GM21390 (cell line): Measurements from ENCODE around the gene ARHGAP22.

Experiments
- ATAC-seq: cut with Tn5 transposase; IDR thresholded peaks from one replicate; pipeline ENCODE4 v1.9.1; 2021; ENCODE audit not compliant: unreplicated experiment

ARHGAP22 gene

GRCh38 chr10:48535416-48536155 is 69.3 kb downstream of the ARHGAP22 start:
- no peak for ATAC-seq

- ATAC-seq, result no peak
These were observed 70.7 kb downstream of the ARHGAP22 start for GRCh38 chr10:48533951-48534720.

- no peak for ATAC-seq
These were observed 71.3 kb downstream of the ARHGAP22 start for GRCh38 chr10:48533540-48533939.

- ATAC-seq, result no peak
These were observed 73.4 kb downstream of the ARHGAP22 start for GRCh38 chr10:48531486-48531885.

GRCh38 chr10:48529331-48529730 is 75.5 kb downstream of the ARHGAP22 start:
- ATAC-seq, result no peak

- no peak for ATAC-seq
These were observed 77.1 kb downstream of the ARHGAP22 start for GRCh38 chr10:48527756-48528155.

- ATAC-seq, result no peak
These were observed 77.9 kb downstream of the ARHGAP22 start for GRCh38 chr10:48526846-48527505.

- ATAC-seq, result no peak
These were observed 78.7 kb downstream of the ARHGAP22 start for GRCh38 chr10:48526011-48526821.

GRCh38 chr10:48525113-48525512 is 79.8 kb downstream of the ARHGAP22 start:
- ATAC-seq, result no peak

- no peak for ATAC-seq
These were observed 80.8 kb downstream of the ARHGAP22 start for GRCh38 chr10:48523820-48524758.

GRCh38 chr10:48523212-48523819 is 81.6 kb downstream of the ARHGAP22 start:
- no peak for ATAC-seq

GRCh38 chr10:48522011-48522765 is 82.7 kb downstream of the ARHGAP22 start:
- ATAC-seq, result no peak

GRCh38 chr10:48520594-48520993 is 84.3 kb downstream of the ARHGAP22 start:
- ATAC-seq, result no peak

- ATAC-seq, result no peak
These were observed 84.7 kb downstream of the ARHGAP22 start for GRCh38 chr10:48520184-48520506.

GRCh38 chr10:48519481-48520183 is 85.2 kb downstream of the ARHGAP22 start:
- ATAC-seq, result no peak

- no peak for ATAC-seq
These were observed 85.9 kb downstream of the ARHGAP22 start for GRCh38 chr10:48518986-48519385.

- no peak for ATAC-seq
These were observed 86.7 kb downstream of the ARHGAP22 start for GRCh38 chr10:48517911-48518811.
